Testis (tissue), 2 donors: Measurements from ENCODE around the gene CHST12.
"Not testable (repeated sequence)": the region's sequence is repeated elsewhere in the genome, so short reads cannot be mapped to it uniquely, and the experiment has no call there.

ENCODE experiments used
- CTCF ChIP-seq, 3 experiments: fragments of 450-650 bp in 2 of 3; fragments of 200-600 bp in 1 of 3; sonication (generic) in 1 of 3; IDR thresholded peaks; one replicate each; pipeline ENCODE4 v1.5.1; 2016 to 2019; ENCODE audit warnings: antibody characterized with exemption in 3 of 3, mild to moderate bottlenecking in 2 of 3, moderate library complexity in 1 of 3
- POLR2A ChIP-seq: fragments of 450-650 bp; IDR thresholded peaks from one replicate; pipeline ENCODE4 v1.6.1; 2017; ENCODE audit warnings: antibody characterized with exemption, mild to moderate bottlenecking, moderate library complexity

GRCh38 chr7:2390020-2390816 is 13.2 kb upstream of the CHST12 start:
- not testable (repeated sequence) for TF ChIP-seq CTCF (IDR thresholded peaks at IDR 0.05); POLR2A
